Measurements from ENCODE around the gene GRB2.
"Not testable (repeated sequence)": the region's sequence is repeated elsewhere in the genome, so short reads cannot be mapped to it uniquely, and the experiment has no call there.

GRB2 gene

GRCh38 chr17:75318615-75319222, 86.8 kb downstream of the GRB2 start:
- no peak for DNase-seq (ENCODE audit: low read depth)

- DNase-seq (ENCODE audit: low read depth), result no peak
Measured at GRCh38 chr17:75318211-75318610, 87.3 kb downstream of the GRB2 start.

DNA sequence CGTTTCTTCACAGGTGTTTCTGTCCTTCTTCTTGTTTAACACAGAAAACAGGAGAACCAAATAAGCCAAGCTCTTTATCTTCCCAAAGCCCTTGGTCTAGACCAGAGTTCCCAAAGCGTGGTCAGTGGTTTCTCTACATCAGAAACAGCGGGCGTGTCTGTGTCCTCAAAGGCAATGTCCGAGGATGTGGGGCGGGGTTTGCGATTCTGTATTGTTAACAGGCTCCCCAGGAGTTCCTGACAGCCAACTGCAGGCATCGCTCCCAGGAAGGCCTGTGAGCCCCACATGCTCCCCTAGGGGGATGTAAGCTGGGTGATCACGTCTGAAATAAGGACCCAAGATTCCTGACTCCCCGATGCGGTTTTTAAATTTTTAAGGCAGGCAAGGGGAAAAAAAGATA, 87.8 kb downstream of the GRB2 start:
- no peak for DNase-seq (ENCODE audit: low read depth)

- no peak for DNase-seq (ENCODE audit: low read depth)
Measured at GRCh38 chr17:75316253-75316652, 89.2 kb downstream of the GRB2 start.

- DNase-seq (ENCODE audit: low read depth), result no peak
Measured at GRCh38 chr17:75315541-75316243, 89.8 kb downstream of the GRB2 start.

DNA sequence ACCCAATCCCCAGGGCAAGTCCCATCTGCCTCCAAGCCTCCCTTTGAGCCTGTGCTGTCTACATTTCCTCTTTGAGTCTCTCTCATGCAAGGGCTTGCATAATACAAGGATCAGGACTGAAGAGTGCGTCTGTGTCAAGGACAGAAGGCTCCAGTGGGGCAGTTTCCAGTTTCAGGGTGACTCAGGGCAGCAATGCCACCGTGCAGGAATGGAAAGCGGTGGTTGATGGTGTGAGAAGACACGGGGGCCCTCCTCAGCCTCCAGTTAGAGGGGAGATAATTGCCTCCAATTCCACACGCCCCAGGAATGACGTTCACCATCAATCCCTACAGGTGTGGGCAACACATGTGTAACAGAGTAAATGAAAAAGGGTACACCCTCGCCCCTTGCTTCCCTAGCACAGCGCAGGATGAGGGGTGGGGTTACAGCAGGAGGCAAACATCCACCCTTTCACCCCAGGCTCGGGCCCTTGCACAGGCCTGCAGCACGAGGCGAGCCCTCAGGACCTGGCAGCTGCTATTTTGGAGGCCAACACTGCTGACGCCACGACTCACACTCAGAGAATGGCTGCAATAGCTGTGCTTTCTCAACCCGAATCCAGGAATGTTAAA, 91.4 kb downstream of the GRB2 start:
- no peak for DNase-seq (ENCODE audit: low read depth)

GRCh38 chr17:75308732-75309629, 96.5 kb downstream of the GRB2 start:
- no peak for DNase-seq (ENCODE audit: low read depth)

- no peak for DNase-seq (ENCODE audit: low read depth)
Measured at GRCh38 chr17:75307957-75308731, 97.3 kb downstream of the GRB2 start.

DNA sequence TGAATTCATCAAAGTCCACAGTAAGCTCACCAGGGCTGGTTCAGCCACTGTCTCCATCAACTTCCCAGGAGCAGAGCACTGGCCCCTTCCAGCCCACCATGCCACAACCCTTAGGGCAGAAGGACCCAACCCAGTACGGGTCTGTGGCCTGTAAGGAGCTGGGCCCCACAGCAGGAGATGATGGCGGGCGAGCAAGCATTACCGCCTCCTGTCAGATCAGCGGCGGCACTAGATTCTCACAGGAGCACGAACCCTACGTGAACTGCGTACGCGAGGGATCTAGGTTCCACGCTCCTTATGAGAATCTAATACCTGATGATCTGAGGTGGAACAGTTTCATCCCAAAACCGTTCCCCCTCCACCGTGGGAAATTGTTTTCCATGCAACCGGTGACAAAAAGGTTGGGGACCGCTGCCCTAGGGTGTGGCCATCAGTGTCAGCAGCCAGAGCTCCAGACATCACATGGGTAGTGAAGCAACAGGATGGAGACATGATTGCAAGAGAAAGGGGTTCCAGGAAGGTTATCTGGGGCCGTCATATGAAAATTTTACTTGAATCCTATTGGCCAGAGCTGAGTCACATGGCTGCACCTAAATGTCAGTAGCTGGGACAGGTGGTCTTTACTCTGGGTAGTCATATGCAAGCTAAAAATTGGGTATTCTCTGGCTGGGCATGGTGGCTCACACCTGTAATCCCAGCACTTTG, 103.8 kb downstream of the GRB2 start:
- no peak for DNase-seq (ENCODE audit: low read depth)

GRCh38 chr17:75301049-75301448, 104.4 kb downstream of the GRB2 start:
- no peak for DNase-seq (ENCODE audit: low read depth)

- no peak for DNase-seq (ENCODE audit: low read depth)
Measured at GRCh38 chr17:75300280-75300679, 105.2 kb downstream of the GRB2 start.

GRCh38 chr17:75295201-75296158, 110.0 kb downstream of the GRB2 start:
- DNase-seq (ENCODE audit: low read depth), result no peak

- DNase-seq (ENCODE audit: low read depth), result not testable (repeated sequence)
Measured at GRCh38 chr17:75292810-75293448, 112.5 kb downstream of the GRB2 start.

GRCh38 chr17:75289832-75290337, 115.6 kb downstream of the GRB2 start:
- DNase-seq (ENCODE audit: low read depth), result no peak

- peak; percentile 84 for DNase-seq (ENCODE audit: low read depth)
Measured at GRCh38 chr17:75289115-75289831, 116.2 kb downstream of the GRB2 start, which contains the start of gene SLC25A19. Gene SLC25A19 (minus strand): TSS chr17:75289433. CDS start chr17:75286764, 2,669 bp downstream.

DNA sequence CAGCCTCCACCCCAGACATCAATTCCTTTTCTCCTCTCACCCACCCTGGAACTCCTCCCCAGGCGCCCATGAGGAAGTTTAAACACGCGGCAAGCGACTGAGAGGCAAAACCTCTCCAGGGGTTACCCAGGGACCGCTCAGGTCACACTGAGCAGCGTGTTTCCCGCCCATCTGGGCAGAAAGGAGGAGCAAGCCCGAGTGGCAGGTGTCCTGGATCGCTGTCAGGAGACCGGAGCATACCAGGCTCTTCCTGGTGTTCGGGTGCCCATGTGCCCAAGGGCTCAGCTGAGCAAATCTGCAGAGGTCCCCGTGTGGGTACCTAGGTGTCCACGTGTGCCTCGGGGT, 116.7 kb downstream of the GRB2 start:
- DNase-seq (ENCODE audit: low read depth), result no peak

DNA sequence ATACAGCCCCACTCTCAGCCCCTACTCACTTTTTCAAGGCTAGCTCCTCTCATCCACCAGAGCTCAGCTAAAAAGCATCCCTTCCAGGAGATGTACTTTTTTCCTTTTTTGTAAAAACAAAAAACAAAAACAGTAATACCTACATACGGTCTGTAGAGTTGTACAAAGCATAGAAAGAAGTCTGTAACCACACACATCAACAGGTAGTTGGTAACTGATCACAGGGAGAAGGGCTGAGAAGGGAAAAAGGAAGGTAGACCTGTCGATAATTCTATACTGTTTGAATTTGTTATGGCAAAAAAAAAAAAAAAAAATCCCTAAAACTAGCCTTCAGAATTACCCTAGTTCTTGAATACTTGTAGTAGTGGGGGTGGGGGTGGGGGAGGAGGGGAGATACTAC, 117.1 kb downstream of the GRB2 start:
- no peak for DNase-seq (ENCODE audit: low read depth)

GRCh38 chr17:75287221-75287620, 118.3 kb downstream of the GRB2 start:
- no peak for DNase-seq (ENCODE audit: low read depth)

All from HS-27A (cell line).